HG03066 (cell line): ENCODE measurements around the gene CDK6.
A peak's percentile ranks its signal among the peaks of the same experiment; 100 is the strongest.
"Not testable (repeated sequence)": the region's sequence is repeated elsewhere in the genome, so short reads cannot be mapped to it uniquely, and the experiment has no call there.

Source experiments
- ATAC-seq: cut with Tn5 transposase; IDR thresholded peaks from one replicate; pipeline ENCODE4 v1.9.1; 2021; ENCODE audit warnings: low read depth; ENCODE audit not compliant: unreplicated experiment

CDK6 gene

GRCh38 chr7:92744180-92744579 lies 92.2 kb downstream of the CDK6 start:
- ATAC-seq, result not testable (repeated sequence)

- no peak for ATAC-seq
Measured at GRCh38 chr7:92742186-92742585, 94.2 kb downstream of the CDK6 start.

- ATAC-seq, result no peak
Measured at GRCh38 chr7:92740700-92741126, 95.7 kb downstream of the CDK6 start.

GRCh38 chr7:92740134-92740533 lies 96.2 kb downstream of the CDK6 start:
- ATAC-seq, result no peak

- ATAC-seq, result no peak
Measured at GRCh38 chr7:92739091-92739490, 97.3 kb downstream of the CDK6 start.

GRCh38 chr7:92737706-92738105 lies 98.7 kb downstream of the CDK6 start:
- ATAC-seq, result peak; percentile 94

GRCh38 chr7:92736870-92737269 lies 99.5 kb downstream of the CDK6 start:
- no peak for ATAC-seq

- ATAC-seq, result no peak
Measured at GRCh38 chr7:92735707-92736106, 100.7 kb downstream of the CDK6 start.

GRCh38 chr7:92732316-92733036 lies 103.9 kb downstream of the CDK6 start:
- no peak for ATAC-seq

- ATAC-seq, result no peak
Measured at GRCh38 chr7:92731335-92732063, 104.9 kb downstream of the CDK6 start.

GRCh38 chr7:92730808-92731207 lies 105.6 kb downstream of the CDK6 start:
- no peak for ATAC-seq

- ATAC-seq, result no peak
Measured at GRCh38 chr7:92729751-92730150, 106.6 kb downstream of the CDK6 start.

- ATAC-seq, result no peak
Measured at GRCh38 chr7:92729172-92729571, 107.2 kb downstream of the CDK6 start.

- no peak for ATAC-seq
Measured at GRCh38 chr7:92727755-92728154, 108.6 kb downstream of the CDK6 start.

GRCh38 chr7:92725161-92725925 lies 111.0 kb downstream of the CDK6 start:
- ATAC-seq, result no peak

- ATAC-seq, result no peak
Measured at GRCh38 chr7:92723943-92724342, 112.4 kb downstream of the CDK6 start.

- ATAC-seq, result no peak
Measured at GRCh38 chr7:92723205-92723604, 113.2 kb downstream of the CDK6 start.

- no peak for ATAC-seq
Measured at GRCh38 chr7:92722541-92722940, 113.8 kb downstream of the CDK6 start.

GRCh38 chr7:92720604-92721350 lies 115.6 kb downstream of the CDK6 start:
- peak; percentile 77 for ATAC-seq

GRCh38 chr7:92717993-92718716 lies 118.2 kb downstream of the CDK6 start:
- peak; percentile 44 for ATAC-seq
